HG02798 (cell line): ENCODE measurements around the gene AHNAK.
"Not testable (repeated sequence)": the region's sequence is repeated elsewhere in the genome, so short reads cannot be mapped to it uniquely, and the experiment has no call there.

Experiments used
- ATAC-seq: cut with Tn5 transposase; IDR thresholded peaks from one replicate; pipeline ENCODE4 v1.9.1; 2021; ENCODE audit warnings: mild to moderate bottlenecking; ENCODE audit not compliant: unreplicated experiment, poor library complexity

The AHNAK gene

DNA sequence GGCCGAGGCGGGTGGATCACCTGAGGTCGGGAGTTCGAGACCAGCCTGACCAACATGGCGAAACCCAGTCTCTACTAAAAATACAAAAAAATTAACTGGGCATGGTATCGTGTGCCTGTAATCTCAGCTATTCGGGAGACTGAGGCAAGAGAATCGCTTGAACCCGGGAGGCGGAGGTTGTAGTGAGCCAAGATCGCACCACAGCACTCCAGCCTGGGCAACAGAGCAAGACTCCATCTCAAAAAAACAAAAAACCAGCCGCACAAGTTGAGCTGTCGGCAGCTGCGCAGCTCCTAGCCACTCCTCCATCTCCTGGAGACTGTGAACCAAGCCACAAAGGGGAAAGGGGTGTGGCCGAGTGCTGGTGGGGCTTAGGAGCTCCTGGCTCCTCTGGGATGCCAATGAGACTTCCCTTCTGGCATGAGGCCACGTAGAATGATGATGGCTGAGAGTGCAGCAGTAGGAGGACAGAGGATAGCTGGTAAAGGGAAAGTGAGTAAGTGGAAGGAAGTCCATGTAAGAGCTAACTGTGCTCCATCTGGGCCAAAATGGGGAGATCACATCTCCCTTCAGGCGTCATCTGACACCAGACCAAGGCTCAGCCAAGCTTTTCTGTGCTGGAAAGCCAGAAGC lies 47.2 kb downstream of the AHNAK start:
- ATAC-seq: not testable (repeated sequence)

DNA sequence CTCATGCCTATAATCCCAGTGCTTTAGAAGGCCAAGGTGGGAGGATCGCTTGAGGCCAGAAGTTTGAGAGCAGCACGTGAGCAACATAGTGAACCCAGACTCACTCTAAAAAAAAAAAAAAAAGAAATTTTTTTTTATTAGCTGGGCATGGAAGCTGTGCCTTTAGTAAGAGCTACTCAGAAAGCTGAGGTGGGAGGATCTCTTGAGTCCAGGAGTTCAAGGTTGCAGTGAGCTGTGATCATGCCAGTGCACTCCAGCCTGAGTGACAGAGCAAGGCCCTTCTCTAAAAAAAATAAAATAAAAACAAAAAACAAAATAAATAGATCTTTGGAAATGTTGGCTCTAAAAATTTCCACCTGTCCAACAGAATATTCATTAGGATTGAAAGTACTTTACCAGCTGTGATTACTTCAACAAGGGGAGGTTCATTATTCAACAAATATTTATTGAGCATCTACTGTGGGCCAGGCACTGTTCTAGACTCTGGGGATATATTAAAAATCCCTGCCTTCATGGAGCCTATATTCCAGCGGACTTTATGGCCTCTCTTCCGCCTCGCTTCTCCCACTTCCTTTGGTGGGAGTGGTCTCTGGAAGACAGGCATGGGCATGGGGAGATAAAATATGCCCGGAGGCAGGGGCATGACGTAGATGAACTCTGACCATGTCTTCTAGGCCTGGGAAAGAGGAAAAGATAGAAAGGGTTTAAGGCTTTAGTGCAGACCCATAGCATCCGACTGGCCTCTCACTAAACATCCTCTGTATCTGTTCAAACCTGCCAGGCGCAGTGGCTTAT lies 47.9 kb downstream of the AHNAK start:
- no peak for ATAC-seq

DNA sequence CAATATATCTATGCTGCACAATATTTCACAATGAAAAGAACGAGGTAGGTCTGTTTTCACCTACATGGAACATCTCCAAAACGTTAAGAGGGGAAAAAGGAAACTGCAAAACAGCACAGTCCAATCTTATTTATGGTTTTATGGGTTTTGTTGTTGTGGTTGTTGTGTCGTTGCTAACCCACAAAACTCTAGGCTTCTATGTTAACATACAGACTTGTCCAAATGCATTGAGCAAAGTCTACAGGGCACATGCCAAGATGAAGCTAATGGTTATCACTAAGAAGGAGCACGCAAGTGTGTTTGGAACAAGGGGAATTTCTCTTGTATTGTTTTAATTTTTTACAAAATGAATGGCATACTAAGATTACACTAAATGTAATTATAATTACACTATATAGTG lies 48.6 kb downstream of the AHNAK start:
- no peak for ATAC-seq

DNA sequence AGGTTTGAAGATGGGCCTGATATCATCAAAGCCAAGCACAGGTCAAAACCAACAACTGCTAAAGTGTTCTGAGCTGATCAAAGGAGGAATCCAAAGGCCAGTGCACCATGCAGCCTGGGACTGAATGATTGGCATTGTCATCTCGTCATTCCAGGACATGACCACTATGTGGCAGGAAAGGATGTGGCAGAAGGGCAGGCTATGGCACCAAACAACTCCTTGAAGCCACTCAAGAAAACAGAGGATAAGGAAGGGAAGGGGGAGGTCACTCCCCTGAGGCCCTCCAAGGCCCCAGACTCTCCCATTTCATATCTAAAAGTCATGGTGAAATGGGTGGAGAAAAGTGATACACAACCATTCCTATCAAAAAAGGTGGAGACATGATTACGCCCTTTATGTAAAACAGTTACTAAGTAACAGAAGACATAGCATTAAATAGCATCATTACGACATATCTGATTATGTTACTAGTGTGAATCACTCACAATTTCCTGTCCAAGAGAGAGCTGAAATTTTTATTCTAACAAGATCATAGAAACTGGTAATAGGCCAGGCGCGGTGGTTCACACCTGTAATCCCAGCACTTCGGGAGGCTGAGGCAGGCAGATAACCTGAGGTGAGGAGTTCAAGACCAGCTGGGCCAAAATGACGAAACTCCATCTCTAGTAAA lies 49.3 kb downstream of the AHNAK start:
- no peak for ATAC-seq

DNA sequence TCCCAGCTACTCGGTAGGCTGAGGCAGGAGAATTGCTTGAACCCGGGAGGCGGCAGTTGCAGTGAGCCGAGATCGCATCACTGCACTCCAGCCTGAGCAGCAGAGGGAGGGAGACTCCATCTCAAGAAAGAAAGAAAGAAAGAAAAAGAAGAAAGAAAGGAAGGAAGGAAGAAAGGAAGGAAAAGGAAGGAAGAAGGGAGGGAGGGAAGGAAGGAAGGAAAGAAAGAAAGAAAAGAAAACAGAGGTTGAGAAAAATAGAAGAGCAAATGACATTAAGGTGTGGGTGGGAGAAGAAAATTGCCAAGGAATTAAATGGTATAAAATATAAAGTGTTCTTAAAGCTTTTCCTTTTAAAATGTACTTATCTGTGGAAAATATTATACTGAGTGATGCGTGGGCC lies 49.9 kb downstream of the AHNAK start:
- no peak for ATAC-seq

DNA sequence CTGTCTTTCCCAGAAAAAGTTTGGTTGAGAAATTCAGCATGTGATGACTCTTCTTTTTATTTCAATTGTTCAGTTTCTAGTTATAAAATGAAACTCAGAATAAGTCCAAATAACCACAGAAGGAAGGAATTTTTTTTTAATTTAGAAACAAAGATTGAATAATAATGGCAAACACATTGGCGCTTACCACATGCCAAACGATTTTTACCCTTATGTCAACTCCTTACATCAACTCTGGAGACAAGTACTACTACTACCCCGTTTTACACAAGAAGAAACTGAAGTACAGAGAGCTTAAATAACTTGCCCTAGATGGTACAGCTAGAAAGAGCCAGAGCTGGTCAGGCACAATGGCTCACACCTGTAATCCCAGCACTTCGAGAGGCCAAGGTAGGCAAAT lies 52.4 kb downstream of the AHNAK start:
- no peak for ATAC-seq

DNA sequence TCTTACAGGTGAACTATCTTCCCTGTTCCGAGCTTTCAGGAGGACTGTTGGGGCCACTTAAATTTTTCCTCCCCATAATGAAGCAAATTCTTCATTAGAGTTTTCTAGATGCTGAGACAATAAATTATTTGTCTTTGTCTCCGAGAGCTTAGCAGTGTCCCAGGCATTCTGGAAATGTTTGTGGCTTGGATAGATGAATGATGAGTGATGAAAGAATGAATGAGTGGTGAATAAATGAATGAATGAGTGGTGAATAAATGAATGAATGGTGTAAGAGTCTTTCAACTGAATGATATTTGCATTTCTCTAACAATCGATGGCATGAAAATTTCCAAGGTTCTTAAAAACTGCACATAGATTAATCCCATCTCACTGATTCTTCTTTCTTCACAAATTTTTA lies 52.8 kb downstream of the AHNAK start:
- no peak for ATAC-seq

DNA sequence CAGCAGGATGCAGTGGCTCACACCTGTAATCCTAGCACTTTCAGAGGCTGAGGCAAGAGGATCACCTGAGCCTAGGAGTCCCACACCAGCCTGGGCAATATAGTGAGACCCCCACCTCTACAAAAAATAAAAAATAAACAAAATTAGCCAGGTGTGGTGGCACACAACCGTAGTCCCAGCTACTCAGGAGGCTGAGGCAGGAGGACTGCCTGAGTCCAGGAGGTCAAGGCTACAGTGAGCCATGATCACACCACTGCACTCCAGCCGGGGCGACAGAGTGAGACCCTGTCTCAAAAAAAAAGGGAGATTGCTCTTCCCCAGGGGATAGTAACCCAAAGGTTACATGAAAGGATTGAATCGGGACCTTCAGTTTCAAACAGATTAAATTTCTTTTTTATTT lies 54.0 kb downstream of the AHNAK start:
- no peak for ATAC-seq

DNA sequence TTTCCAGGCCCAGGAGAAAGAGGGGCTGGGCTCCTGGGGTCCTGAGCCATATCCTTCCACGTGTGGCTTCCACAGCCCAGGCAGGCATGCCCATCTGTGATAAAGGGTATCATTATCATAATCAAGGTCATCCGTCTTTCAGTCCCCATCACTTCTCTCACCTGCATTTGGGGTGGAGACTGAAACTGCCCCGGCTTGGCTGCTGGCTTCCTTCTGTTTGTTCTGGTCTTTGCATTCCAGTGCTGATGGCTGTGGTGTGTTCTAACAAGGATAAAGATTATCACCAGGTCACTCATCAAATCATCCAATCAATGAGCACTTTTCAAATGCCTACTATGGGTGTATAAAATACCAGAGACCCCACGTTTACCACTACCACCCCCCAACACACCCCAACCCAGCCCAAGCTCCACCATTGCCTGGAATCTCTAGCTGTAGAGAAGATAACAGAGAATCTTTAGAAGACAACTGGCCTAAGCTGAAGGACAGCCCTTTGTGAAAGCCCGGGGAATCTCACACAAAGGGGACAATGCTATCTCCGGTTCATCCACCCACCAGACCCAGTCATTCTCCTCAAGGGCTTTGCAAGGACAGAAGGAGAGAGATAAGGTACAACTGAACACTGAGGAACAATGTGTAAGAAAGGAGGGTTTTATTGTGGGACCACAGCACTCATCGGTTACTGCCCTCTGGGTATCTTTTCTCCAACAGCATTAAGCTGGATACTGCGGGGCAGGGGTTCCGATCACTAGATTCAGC lies 54.9 kb downstream of the AHNAK start:
- ATAC-seq: no peak

DNA sequence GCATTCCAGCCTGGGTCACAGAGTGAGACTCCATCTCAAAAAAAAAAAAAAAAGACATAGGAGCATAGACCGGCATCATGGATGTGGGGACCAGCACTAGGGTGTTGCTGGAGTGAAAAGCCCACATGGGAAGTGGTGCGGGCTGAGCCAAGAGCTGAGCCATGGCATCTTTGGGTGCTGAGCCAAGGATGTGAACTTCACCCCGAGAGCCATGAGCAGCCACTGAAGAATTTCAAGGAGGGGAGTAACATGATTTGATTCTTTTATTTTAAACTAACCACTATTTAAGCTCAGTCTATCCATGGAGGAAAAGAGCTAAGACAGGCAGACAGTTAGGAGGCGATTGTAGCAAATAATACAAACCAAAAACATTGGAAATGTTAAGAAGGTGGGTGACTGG lies 57.4 kb downstream of the AHNAK start:
- no peak for ATAC-seq

DNA sequence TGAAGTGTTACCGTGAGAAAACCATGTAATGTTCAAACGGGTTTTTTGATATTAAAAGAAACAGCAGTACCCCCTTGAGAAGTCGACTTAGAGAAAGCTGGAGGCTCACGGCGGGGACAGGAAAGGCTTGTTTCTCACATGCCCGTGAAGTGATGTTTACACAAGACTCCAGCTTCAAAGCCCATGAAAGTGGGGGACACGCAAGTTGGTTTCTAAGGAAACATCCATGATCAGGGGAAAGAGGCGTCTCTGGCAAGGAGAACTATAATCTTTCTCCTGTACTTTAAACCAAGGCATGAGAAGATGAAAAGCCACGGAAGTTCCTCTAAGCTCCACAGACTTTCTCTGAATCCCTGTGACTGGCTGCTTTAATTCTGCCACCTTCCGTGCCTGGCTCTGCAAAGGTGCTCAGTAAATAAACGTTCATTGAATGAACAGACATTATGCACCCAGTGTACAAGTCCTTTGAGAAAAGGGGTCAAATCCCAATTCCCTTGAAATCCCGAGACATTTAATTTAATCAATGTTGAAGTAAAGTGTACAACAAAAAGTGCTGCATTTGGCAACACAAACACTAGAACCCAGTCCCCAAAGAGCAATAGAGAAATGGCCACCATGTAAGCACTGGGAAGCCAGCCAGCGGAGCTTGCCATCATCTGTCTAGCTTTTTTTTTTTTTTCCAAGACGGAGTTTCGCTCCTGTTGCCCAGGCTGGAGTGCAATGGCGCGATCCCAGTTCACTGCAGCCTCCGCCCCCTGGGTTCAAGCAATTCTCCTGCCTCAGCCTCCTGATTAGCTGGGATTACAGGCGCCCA lies 58.7 kb downstream of the AHNAK start:
- ATAC-seq: no peak

DNA sequence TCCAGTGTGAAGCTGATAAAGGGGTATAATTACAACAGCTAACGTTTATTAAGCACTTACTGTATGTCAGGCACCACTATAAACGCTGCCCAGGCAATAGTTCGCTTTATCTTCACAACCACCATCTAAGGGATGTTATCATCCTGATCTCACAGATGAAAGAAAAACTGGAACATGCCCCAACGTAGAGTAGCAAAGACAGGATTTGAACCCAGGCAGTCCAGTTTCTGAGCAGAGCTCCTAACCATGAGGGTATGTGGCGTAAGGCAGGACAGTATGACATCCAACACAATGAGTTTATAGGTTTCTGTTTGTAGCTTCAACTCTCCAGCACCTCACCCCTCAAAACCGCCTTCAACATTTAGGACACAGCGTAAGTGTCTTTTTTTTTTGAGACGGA lies 59.5 kb downstream of the AHNAK start:
- ATAC-seq: no peak

DNA sequence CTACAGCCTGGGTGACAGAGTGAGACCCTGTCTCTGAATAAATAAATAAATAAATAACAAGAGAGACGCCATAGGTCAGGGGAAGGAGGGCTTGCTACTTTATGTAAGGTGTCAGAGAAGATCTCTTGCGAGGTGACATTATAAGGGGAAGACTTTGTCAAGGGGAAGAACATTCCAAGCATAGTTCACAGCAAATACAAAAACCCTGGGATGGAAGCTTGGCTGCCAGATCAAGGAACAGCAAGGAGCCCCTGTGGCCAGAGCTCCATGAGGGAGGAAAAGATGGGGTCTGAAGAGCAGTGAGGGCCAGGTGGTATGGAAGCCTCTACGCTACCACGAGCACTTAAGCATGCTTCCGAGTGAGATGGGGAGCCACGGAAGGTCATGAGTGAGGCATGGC lies 62.3 kb downstream of the AHNAK start:
- no peak for ATAC-seq

DNA sequence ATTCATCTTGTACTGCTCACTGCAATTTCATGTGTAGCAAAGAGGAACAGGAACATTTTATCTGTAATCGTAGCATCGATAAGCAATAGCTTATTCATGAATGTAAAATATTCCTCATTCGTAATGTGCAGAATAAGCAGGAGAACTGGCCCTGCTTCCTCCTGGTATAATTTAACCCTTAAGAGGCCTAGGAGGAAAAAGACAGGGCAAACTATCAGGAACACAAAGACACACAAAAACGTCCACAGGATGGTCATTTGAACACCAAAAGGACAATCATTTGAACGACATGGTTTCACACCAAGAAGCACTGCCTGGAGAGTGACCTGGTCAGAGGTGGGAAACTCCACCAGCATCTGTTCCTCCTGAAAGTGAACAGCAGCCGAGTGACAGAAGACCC lies 63.9 kb downstream of the AHNAK start:
- no peak for ATAC-seq

DNA sequence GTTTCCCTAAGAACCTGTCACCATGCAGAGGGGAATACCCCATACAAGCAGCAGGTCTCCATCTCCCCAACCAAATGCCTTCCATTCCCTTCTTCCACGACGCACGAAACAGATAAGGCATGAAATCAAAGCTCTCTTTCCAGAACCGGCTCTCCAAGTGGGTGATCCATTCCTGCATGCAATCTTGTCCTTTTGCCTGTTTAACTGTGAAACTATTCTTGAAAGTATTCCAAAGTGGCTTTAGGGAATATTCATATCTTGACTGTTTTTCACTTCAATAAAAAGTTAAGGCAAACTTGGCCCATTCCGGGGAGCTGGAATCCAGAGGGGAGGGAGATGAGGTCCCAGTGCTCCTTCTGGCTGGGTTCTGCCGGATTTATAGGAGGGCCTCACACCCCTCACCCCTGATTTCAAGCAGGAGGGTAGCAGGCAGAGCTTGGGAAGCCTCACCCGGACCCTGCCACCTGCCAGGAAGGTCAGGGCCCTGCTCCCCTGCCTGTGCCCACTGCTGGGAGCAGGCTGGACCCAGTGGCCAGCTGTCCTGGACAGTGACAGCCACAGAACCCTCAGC lies 66.9 kb downstream of the AHNAK start:
- ATAC-seq: no peak

DNA sequence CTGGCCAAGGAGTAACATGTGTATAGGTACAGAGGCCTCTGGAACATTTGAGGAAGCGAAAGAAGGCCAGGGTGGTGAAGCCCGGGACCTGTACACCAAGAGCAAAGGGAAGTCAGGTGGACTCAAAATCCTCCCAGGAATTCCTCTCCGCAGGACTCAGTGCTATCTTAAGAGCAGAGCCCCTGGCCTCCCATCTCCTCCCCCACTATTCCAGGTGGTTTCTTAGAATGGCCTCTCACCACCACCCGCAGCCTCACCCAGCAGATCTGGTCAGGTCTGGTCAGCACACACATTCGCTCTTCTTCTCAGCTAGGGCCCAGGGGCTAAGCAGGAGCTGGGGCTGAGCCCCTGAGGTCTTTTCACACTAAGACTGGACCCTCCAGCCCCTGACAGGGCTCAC lies 68.7 kb downstream of the AHNAK start:
- ATAC-seq: no peak

DNA sequence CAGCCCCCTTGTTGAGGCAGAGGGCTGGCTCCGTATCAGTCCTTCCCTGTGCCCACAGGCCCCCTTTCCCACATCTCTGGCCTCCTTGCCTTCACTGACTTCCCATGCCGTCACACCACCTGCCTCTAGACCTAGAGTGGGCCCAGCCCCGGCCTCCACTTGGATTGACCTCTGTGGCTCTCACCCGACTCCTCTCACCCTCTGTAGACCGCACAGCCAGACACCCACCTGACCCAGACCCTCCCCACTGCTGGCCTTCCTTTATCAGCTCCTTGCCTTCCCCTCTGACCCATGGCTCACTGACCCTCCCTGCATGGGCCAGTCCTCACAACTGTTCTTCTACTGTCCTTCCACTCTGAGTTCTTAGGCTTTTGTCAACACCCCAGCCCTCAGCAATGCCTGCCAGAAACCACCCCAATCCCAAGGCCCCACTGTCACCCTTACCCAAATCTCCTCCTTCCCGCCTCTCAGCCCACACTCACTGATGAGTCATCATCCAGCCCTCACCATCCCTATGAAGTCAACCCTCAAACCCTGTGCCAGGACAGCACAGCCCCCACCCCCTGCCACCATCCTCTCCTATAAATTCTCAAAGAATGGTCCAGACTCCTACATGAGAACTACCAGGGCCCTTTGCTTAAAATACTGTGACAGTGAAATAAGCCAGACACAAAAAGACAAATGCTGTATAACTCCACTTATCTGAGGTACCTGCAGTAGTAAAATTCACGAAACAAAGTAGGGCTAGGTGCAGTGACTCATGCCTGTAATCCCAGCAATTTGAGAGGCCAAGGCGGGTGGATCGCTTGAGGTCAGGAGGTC lies 74.3 kb downstream of the AHNAK start:
- ATAC-seq: no peak

DNA sequence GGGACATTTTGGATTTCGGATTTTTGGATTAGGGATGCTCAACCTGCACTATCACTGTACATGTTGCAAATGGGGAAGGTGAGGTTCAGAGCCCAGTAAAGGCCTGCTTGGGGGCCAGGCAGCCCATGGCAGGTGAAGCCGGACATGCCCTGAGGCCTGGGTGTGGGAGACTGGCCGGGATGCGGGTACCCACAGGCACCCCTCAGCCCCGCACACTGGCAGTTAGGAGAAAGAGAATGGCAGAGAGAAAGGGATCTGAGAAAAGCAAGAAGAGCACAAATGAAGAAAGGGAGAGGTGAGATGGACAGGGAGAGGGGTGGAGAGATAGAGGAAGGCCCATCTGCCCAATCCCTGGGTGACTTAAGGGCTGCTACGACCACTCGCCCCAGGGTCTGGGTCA lies 75.0 kb downstream of the AHNAK start:
- ATAC-seq: no peak

DNA sequence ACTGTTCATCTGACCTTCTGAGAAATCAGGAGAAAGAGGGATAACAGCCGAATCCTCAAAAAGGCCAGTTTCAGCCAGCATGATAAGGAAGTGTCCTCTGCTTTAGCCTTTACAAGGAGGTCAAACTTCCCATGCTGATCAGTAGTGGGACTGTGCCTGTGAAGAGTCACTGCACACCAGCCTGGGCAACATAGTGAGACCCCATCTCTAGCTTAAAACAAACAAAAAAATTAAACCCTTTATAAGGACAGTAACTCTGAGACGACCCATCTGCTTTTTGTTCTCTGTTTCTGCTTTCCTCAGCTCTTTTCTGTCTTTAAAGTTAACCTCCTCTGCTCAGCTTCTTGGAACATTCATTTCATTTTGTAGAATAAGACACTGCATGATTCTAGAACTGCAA lies 78.0 kb downstream of the AHNAK start:
- ATAC-seq: no peak
